Calu3 (cell line): ENCODE data around the gene SNX27. TPM values are rescaled to one million over a fixed set of nuclear protein-coding genes. Genes with fewer than 3 reads are reported as not detected.
A peak's percentile ranks its signal among the peaks of the same experiment; 100 is the strongest.

Source experiments
- BruUV-seq: library from RNA; stranded (reverse); fragments of 400-500 nt; replicated peaks from 2 replicates; lab custom pipeline; 2021; lab: Mats Ljungman, UMichigan
- CTCF ChIA-PET: fragments of 300-600 bp; sonication (Branson Sonifier 250); formaldehyde crosslinking; loops from one replicate; lab custom pipeline; 2022; ENCODE audit warnings: antibody characterized with exemption; lab: Charles Lee
- DNase-seq: peaks from one replicate; pipeline ENCODE4 v3.0.0; 2022
- H3K27ac Mint-ChIP-seq: one replicate; pipeline ENCODE4 v1.8.0; 2022; ENCODE audit warnings: mixed read lengths; ENCODE audit not compliant: unreplicated experiment
- H3K27me3 Mint-ChIP-seq: one replicate; pipeline ENCODE4 v1.8.0; 2022; ENCODE audit warnings: mixed read lengths; ENCODE audit not compliant: unreplicated experiment
- H3K36me3 Mint-ChIP-seq: one replicate; pipeline ENCODE4 v1.8.0; 2022; ENCODE audit warnings: mild to moderate bottlenecking, moderate library complexity, mixed read lengths; ENCODE audit not compliant: insufficient read depth, unreplicated experiment
- H3K4me1 Mint-ChIP-seq: one replicate; pipeline ENCODE4 v1.8.0; 2022; ENCODE audit warnings: mild to moderate bottlenecking, low read depth, mixed read lengths; ENCODE audit not compliant: unreplicated experiment
- H3K4me3 Mint-ChIP-seq: one replicate; pipeline ENCODE4 v1.8.0; 2022; ENCODE audit warnings: mild to moderate bottlenecking, low read depth, moderate library complexity, mixed read lengths; ENCODE audit not compliant: unreplicated experiment
- H3K9me3 Mint-ChIP-seq: one replicate; pipeline ENCODE4 v1.8.0; 2022; ENCODE audit warnings: low read depth, mixed read lengths; ENCODE audit not compliant: unreplicated experiment
- CTCF ChIP-seq: fragments of 200-600 bp; IDR thresholded peaks from one replicate; pipeline ENCODE4 v1.8.0; 2022; ENCODE audit warnings: antibody characterized with exemption; ENCODE audit not compliant: unreplicated experiment
- intact Hi-C: fragments of 100-400 bp; cut with micrococcal nuclease; formaldehyde crosslinking; loops from one replicate; pipeline ENCODE4 v1.10.0; 2022; ENCODE audit not compliant: unreplicated experiment
- total RNA-seq: library from RNA; stranded (reverse); gene quantifications from 2 replicates; pipeline ENCODE4 v1.2.3, GENCODE V29; 2022

The SNX27 gene
- total RNA-seq, 1 experiment from 2014 or later, result 57.1 TPM

GRCh38 chr1:151568626-151569088 is 43.2 kb upstream of the SNX27 start:
- Mint-ChIP-seq H3K4me1 (peaks cover 9% of the 10 kb centered on the region), H3K27me3 (no peaks in the 10 kb centered on the region), H3K36me3 (peaks cover 45% of the 10 kb centered on the region), H3K27ac (no peak overlapping the region), H3K4me3 (no peak overlapping the region), H3K9me3 (no peaks in the 10 kb centered on the region)
- CTCF ChIA-PET, result interaction anchor here (0.8 kb wide), 1 partner anchor 125 kb away, joined by 3 read pairs; no protein-coding TSS in a partner anchor
- intact Hi-C loops, result no loop called here
- BruUV-seq, result no TSS peak
- no peak for DNase-seq
- no peak for TF ChIP-seq CTCF

GRCh38 chr1:151570819-151571218 is 41.0 kb upstream of the SNX27 start:
- Mint-ChIP-seq H3K9me3 (no peaks in the 10 kb centered on the region), H3K27me3 (no peaks in the 10 kb centered on the region), H3K4me3 (no peak overlapping the region), H3K4me1 (peaks cover 9% of the 10 kb centered on the region), H3K27ac (peak overlapping the region; percentile 50), H3K36me3 (peaks cover 61% of the 10 kb centered on the region)
- TF ChIP-seq CTCF, result no peak
- BruUV-seq, result no TSS peak
- intact Hi-C loops, result no loop called here
- CTCF ChIA-PET, result interaction anchor here (0.6 kb wide), 1 partner anchor 110 kb away, joined by 6 read pairs; no protein-coding TSS in a partner anchor
- DNase-seq, result no peak

GRCh38 chr1:151574575-151575529 is 37.0 kb upstream of the SNX27 start:
- H3K4me3 Mint-ChIP-seq, result no peak overlapping the region
- no TSS peak for BruUV-seq
- no peaks in the 10 kb centered on the region for H3K27me3 Mint-ChIP-seq
- no peak overlapping the region for H3K27ac Mint-ChIP-seq
- TF ChIP-seq CTCF, result no peak
- H3K36me3 Mint-ChIP-seq, result peaks cover 54% of the 10 kb centered on the region
- intact Hi-C loops, result no loop called here
- CTCF ChIA-PET, result no interaction called here
- no peak for DNase-seq
- H3K9me3 Mint-ChIP-seq, result no peaks in the 10 kb centered on the region
- peaks cover 1% of the 10 kb centered on the region for H3K4me1 Mint-ChIP-seq

GRCh38 chr1:151577173-151577572 is 34.7 kb upstream of the SNX27 start:
- Mint-ChIP-seq H3K9me3 (no peaks in the 10 kb centered on the region), H3K27ac (no peak overlapping the region), H3K36me3 (peaks cover 48% of the 10 kb centered on the region), H3K27me3 (no peaks in the 10 kb centered on the region), H3K4me3 (no peak overlapping the region), H3K4me1 (no peaks in the 10 kb centered on the region)
- CTCF ChIA-PET, result no interaction called here
- no peak for DNase-seq
- no peak for TF ChIP-seq CTCF
- BruUV-seq, result no TSS peak
- intact Hi-C loops, result no loop called here
